Choroid plexus epithelial cell (primary cell): ENCODE data around the gene PKP3.

Experiments
- DNase-seq: peaks from one replicate; pipeline ENCODE4 v3.0.0-alpha.2; 2010; ENCODE audit warnings: low read depth
- H3K4me3 ChIP-seq: 2 replicates; pipeline ENCODE4 v1.5.1; 2011; ENCODE audit warnings: low read depth, mild to moderate bottlenecking, control low read depth, low read length, moderate library complexity
- TF ChIP-seq, protein P1 (sequence below): conservative IDR thresholded peaks from 2 replicates; pipeline ENCODE4 v1.5.1; 2011; ENCODE audit warnings: low read depth, mild to moderate bottlenecking, control low read depth, inconsistent platforms, low read length, moderate library complexity

Gene PKP3

DNA sequence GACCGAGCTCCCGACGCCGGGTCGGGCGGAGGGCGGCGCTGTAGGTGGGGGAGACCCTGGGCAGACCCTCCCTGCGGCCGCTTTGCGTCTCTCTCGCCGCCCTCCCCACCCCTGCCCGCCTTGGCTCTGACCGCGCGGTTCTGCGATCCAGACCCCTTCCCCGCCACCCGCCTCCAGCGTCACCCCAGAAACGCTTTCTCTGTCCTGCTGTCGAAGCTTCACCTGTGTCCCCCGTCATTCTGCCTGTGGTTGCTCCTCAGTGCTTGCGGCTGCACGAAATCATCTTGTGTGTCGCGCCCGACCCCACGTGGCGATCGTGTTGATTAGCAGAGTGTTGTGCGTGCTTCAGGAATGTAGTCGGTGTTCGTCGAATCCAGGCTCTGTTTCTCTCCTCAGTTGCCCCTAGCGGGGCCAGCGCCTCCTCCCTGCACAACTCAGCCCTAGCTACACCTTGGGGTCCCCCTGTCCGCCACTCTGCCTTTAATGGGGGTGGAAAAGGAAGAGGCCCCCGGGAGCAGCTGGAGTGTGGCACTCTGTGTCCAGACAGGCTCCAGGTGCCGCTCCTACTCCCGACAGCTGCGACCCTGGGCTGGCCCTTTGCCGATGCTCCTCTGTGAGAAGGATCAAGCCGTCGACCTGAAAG is 56.9 kb downstream of the PKP3 start:
- H3K4me3 ChIP-seq = peak overlapping the region; percentile 86
- peak; percentile 78 for DNase-seq
- TF ChIP-seq, protein P1, sequence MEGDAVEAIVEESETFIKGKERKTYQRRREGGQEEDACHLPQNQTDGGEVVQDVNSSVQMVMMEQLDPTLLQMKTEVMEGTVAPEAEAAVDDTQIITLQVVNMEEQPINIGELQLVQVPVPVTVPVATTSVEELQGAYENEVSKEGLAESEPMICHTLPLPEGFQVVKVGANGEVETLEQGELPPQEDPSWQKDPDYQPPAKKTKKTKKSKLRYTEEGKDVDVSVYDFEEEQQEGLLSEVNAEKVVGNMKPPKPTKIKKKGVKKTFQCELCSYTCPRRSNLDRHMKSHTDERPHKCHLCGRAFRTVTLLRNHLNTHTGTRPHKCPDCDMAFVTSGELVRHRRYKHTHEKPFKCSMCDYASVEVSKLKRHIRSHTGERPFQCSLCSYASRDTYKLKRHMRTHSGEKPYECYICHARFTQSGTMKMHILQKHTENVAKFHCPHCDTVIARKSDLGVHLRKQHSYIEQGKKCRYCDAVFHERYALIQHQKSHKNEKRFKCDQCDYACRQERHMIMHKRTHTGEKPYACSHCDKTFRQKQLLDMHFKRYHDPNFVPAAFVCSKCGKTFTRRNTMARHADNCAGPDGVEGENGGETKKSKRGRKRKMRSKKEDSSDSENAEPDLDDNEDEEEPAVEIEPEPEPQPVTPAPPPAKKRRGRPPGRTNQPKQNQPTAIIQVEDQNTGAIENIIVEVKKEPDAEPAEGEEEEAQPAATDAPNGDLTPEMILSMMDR = no peak

DNA sequence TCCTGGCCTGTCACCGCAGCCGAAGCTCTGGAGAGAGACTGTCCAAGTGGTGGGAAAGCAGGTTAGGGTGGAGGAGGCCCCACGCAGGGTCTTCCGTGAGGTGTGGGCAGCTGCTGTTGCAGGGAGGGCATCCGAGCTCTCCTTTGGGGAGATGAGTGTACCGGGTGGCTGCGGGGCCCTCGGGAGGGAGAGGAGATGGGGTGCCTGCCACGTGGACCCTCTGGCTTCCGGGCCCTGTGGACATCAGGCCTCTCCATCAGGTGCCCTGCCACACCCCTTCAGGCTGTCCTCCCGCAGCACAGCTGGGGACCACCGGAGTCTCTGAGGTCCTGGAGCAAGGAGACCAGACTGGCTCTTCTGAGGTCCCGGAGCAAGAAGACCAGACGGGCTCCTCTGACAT is 57.7 kb downstream of the PKP3 start:
- TF ChIP-seq, protein P1 = no peak
- H3K4me3 ChIP-seq = peak overlapping the region; percentile 86
- DNase-seq = no peak

DNA sequence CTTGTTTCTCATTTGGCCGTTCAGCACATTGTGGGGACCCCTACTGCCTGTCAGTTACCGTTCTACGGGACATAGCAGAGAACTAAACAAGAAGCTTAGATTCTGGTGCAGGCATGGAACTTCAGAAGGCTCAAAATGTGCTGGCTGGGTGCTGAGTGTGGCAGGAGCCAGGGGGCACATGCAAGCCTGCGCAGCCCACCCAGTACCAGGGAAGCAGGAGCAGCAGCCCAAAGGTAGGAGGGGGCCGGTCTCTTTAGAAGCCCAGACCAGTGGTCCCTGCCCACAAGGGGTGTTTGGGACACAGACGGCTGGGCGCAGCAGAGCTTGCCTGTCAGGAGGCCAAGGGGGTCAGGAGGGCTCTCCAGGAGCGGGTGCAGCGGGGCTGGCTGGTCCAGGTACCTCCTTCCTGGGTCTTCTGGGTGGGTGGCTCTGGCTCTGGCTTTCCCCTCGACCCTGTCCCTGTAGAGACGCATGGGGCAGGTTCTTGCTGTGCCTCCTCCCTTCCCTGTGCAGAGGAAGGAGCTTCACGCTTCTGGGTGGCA is 58.3 kb downstream of the PKP3 start:
- TF ChIP-seq, protein P1 = no peak
- DNase-seq = no peak
- no peak overlapping the region for H3K4me3 ChIP-seq

DNA sequence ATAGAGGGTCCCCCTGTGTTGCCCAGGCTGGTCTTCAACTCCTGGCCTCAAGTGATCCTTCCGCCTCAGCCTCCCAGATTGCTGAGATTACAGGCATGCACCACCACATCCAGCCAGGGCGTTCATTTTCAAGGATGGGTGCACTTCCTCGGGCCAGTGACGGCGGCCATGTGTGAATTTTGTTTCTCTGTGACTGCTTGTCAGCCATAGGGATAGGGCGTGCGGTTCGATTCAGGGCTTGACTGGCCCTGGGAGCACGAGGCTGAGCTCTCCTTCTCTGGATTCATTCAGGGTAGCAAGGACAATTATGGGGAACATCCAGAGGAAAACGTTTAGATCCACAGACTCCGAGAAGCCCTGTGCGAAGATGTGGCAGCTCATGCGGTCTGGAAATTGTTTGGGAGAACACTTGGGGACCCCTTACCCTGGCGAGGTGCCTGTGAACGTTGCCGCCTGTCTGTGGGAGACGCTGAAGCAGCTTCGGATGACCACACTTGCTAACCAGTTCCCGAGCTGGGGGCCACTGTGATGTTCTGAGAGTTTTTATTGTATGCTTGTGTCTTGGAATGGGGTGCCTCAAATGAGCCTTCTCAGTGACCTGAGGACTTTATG is 59.0 kb downstream of the PKP3 start:
- TF ChIP-seq, protein P1 = no peak
- DNase-seq = no peak
- H3K4me3 ChIP-seq = no peak overlapping the region

DNA sequence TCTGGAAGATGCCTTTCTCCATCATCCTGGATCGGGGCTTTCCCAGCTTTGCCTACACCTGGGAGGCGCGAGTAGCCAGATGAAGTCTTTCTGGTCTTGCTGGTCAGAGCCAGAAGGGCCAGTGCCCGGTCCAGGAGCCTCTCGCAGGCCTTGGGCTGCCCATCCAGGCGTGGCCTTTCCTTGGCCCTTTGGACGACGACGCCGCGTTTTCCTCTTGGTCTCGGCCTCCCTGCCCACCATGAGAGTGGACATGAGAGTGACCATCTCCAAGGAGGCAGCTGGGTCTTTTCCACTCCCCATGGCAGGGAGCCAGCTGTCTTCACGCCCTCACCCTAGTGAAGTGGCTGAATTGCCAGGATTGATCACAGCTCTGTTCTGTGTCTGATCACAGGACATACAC is 59.6 kb downstream of the PKP3 start:
- DNase-seq = no peak
- H3K4me3 ChIP-seq = no peak overlapping the region
- TF ChIP-seq, protein P1 = no peak

DNA sequence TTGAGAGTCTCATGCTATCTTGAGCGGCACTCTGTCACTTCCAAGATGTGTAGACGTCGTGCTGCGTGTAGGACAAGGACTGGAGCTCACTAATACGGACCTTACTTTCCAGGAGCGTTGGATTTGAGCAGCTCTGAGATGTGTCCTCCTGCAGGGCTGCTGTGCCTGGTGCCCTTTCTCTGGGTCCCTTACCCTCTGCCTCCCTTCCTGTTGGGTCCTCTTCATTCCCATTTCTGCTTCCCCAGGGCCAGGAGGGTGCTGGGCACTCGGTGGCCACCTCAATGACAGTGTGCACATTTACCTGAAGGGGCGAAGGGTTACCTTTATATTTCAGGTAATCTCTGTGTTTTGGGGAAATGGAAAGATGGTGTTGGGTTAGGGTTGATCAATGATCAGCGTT is 60.0 kb downstream of the PKP3 start:
- TF ChIP-seq, protein P1 = no peak
- no peak overlapping the region for H3K4me3 ChIP-seq
- DNase-seq = no peak
